Right ventricle myocardium superior (tissue), 1 donor: Measurements from ENCODE around the gene TACSTD2. TPM values are rescaled to one million over a fixed set of nuclear protein-coding genes. Genes with fewer than 3 reads are reported as not detected.
"Not testable (repeated sequence)": the region's sequence is repeated elsewhere in the genome, so short reads cannot be mapped to it uniquely, and the experiment has no call there.

Source experiments
- ATAC-seq: fragments of 200-7000 bp; cut with Tn5 transposase; one replicate; pipeline ENCODE4 v1.9.1; 2020; ENCODE audit warnings: mild to moderate bottlenecking; ENCODE audit not compliant: poor library complexity
- DNase-seq: peaks from one replicate; pipeline ENCODE4 v3.0.0-alpha.2; 2020
- intact Hi-C: fragments of 100-400 bp; cut with DNase I; formaldehyde crosslinking; loops from one replicate; pipeline ENCODE4 v1.11.2; 2022
- total RNA-seq: library from RNA; stranded (reverse); fragmentation: NEBNext Ultra II Directional; extraction: Animal tissue kit (Norgen Biotek cat#: 25700); gene quantifications from one replicate; pipeline ENCODE4 v1.2.1, GENCODE V29; 2021
- donor health status: DM: no; HTN: yes; CAD: no; lungs with severe emphysema.

The TACSTD2 gene
- total RNA-seq, 1 donor from 2014 or later: not detected

GRCh38 chr1:58573138-58573537, 3.9 kb downstream of the TACSTD2 start:
- ATAC-seq: no peak
- DNase-seq: no peak
- intact Hi-C loops: no loop called here

- ATAC-seq: no peak
- DNase-seq: no peak
- intact Hi-C loops: no loop called here
Observed at GRCh38 chr1:58572690-58573089, 4.4 kb downstream of the TACSTD2 start.

- DNase-seq (no peak), ATAC-seq (no peak)
- intact Hi-C loops: no loop called here
Observed at GRCh38 chr1:58571616-58572015, 5.4 kb downstream of the TACSTD2 start.

GRCh38 chr1:58570817-58571216, 6.2 kb downstream of the TACSTD2 start:
- DNase-seq (no peak), ATAC-seq (no peak)
- intact Hi-C loops: no loop called here

- intact Hi-C loops: no loop called here
- DNase-seq (no peak), ATAC-seq (no peak)
Observed at GRCh38 chr1:58570094-58570493, 7.0 kb downstream of the TACSTD2 start.

- DNase-seq (no peak), ATAC-seq (no peak)
- intact Hi-C loops: no loop called here
Observed at GRCh38 chr1:58568911-58569310, 8.1 kb downstream of the TACSTD2 start.

GRCh38 chr1:58568271-58568860, 8.7 kb downstream of the TACSTD2 start:
- ATAC-seq (no peak), DNase-seq (no peak)
- intact Hi-C loops: no loop called here

- ATAC-seq: no peak
- intact Hi-C loops: no loop called here
Observed at GRCh38 chr1:58566339-58566738, 10.7 kb downstream of the TACSTD2 start.

GRCh38 chr1:58563715-58564114, 13.3 kb downstream of the TACSTD2 start:
- DNase-seq, ATAC-seq, intact Hi-C loops: not testable (repeated sequence)

More at GRCh38 chr1:58566339-58566738, 10.7 kb downstream of the TACSTD2 start:
- DNase-seq: no peak

GRCh38 chr1:58561633-58562032, 15.4 kb downstream of the TACSTD2 start:
- DNase-seq: no peak
- intact Hi-C loops: no loop called here

GRCh38 chr1:58555393-58555792, 21.7 kb downstream of the TACSTD2 start:
- ATAC-seq: no peak
- intact Hi-C loops: no loop called here
- DNase-seq: no peak

More at GRCh38 chr1:58561633-58562032, 15.4 kb downstream of the TACSTD2 start:
- no peak for ATAC-seq

GRCh38 chr1:58551186-58552140, 25.6 kb downstream of the TACSTD2 start:
- DNase-seq (no peak), ATAC-seq (no peak)
- intact Hi-C loops: no loop called here

- DNase-seq, intact Hi-C loops, ATAC-seq: not testable (repeated sequence)
Observed at GRCh38 chr1:58549291-58549690, 27.8 kb downstream of the TACSTD2 start.

- DNase-seq (no peak), ATAC-seq (no peak)
- intact Hi-C loops: no loop called here
Observed at GRCh38 chr1:58548371-58548770, 28.7 kb downstream of the TACSTD2 start.

GRCh38 chr1:58546520-58547308, 30.3 kb downstream of the TACSTD2 start, which contains the start of gene OMA1:
OMA1 (minus strand) TSS chr1:58546726; CDS start chr1:58539294, 7,432 bp downstream.
- intact Hi-C loops: no loop called here
- DNase-seq (peak; percentile 99), ATAC-seq (peak; percentile 99)

GRCh38 chr1:58545591-58546519, 31.2 kb downstream of the TACSTD2 start:
- intact Hi-C loops: no loop called here
- peak; percentile 91 for ATAC-seq
- peak; percentile 87 for DNase-seq

- intact Hi-C loops: no loop called here
- DNase-seq (no peak), ATAC-seq (no peak)
Observed at GRCh38 chr1:58543260-58543659, 33.8 kb downstream of the TACSTD2 start.

GRCh38 chr1:58539553-58539952, 37.5 kb downstream of the TACSTD2 start:
- no peak for DNase-seq
- intact Hi-C loops: no loop called here
- ATAC-seq: no peak
